Fibroblast of pulmonary artery (primary cell): ENCODE data around the gene ADGRE3.

Experiments used
- DNase-seq: peaks from one replicate; pipeline ENCODE4 v3.0.0-alpha.2; 2010; ENCODE audit warnings: low read depth
- H3K4me3 ChIP-seq: replicated peaks from 2 replicates; pipeline ENCODE4 v1.5.1; 2011; ENCODE audit warnings: low read depth, mild to moderate bottlenecking, control low read depth, low read length, moderate library complexity
- TF ChIP-seq, protein P1 (sequence below): IDR thresholded peaks from 2 replicates; pipeline ENCODE4 v1.5.1; 2011; ENCODE audit warnings: mild to moderate bottlenecking, control low read depth, low read length, inconsistent platforms; ENCODE audit errors: missing control alignments

The ADGRE3 gene

DNA sequence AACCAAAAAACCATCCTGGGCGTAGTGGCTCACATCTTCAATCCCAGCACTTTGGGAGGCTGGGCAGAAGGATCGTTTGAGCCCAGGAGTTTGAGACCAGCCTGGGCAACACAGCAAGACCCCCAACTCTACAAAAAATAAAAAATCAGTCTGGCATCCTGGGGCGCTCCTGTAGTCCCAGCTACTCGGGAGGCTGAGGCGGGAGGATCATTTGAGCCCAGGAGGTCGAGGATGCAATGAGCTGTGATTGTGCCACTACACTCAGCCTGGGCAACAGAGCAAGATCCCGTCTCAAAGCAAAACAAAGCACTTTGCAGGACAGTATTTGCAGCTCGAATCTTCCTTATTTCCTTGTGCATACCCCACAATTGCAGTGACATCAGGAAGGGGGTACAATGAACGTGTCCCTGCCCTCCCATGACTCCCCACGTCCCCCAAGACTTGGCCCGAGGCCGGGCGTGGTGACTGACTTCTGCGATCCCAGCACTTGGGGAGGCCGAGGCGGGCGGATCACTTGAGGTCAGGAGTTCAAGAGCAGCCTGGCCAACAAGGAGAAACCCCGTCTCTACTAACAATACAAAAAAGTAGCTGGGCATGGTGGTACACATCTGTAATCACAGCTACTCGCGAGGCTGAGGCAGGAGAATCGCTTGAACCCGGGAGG, 103.6 kb downstream of the ADGRE3 start:
- TF ChIP-seq, protein P1, sequence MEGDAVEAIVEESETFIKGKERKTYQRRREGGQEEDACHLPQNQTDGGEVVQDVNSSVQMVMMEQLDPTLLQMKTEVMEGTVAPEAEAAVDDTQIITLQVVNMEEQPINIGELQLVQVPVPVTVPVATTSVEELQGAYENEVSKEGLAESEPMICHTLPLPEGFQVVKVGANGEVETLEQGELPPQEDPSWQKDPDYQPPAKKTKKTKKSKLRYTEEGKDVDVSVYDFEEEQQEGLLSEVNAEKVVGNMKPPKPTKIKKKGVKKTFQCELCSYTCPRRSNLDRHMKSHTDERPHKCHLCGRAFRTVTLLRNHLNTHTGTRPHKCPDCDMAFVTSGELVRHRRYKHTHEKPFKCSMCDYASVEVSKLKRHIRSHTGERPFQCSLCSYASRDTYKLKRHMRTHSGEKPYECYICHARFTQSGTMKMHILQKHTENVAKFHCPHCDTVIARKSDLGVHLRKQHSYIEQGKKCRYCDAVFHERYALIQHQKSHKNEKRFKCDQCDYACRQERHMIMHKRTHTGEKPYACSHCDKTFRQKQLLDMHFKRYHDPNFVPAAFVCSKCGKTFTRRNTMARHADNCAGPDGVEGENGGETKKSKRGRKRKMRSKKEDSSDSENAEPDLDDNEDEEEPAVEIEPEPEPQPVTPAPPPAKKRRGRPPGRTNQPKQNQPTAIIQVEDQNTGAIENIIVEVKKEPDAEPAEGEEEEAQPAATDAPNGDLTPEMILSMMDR = no peak
- H3K4me3 ChIP-seq = peak overlapping the region; percentile 99
- DNase-seq = no peak
